Fibroblast of lung (primary cell): ENCODE data around the gene MAT2A. TPM values are rescaled to one million over a fixed set of nuclear protein-coding genes. Genes with fewer than 3 reads are reported as not detected.

Source experiments
- DNase-seq, 2 donors: peaks; one replicate each; pipeline versions ENCODE4 v3.0.0 to v3.0.0-alpha.2; 2010; ENCODE audit warnings: low read depth in 2 of 2
- H2AFZ ChIP-seq: 2 replicates; pipeline ENCODE4 v1.5.1; 2012; ENCODE audit warnings: low read length, control low read depth, inconsistent platforms
- H3K27ac ChIP-seq: 2 replicates; pipeline ENCODE4 v1.5.1; 2011; ENCODE audit warnings: low read length, control low read depth; ENCODE audit not compliant: insufficient read depth
- H3K27me3 ChIP-seq: 2 replicates; pipeline ENCODE4 v1.5.1; 2011; ENCODE audit warnings: mild to moderate bottlenecking, low read length; ENCODE audit not compliant: control insufficient read depth, insufficient read depth
- H3K36me3 ChIP-seq: 2 replicates; pipeline ENCODE4 v1.5.1; 2011; ENCODE audit warnings: low read length; ENCODE audit not compliant: control insufficient read depth, insufficient read depth
- H3K4me1 ChIP-seq: 2 replicates; pipeline ENCODE4 v1.5.1; 2011; ENCODE audit warnings: low read length; ENCODE audit not compliant: control insufficient read depth, insufficient read depth; ENCODE audit errors: extremely low read depth
- H3K4me2 ChIP-seq: 2 replicates; pipeline ENCODE4 v1.5.1; 2011; ENCODE audit warnings: low read length, control low read depth; ENCODE audit not compliant: insufficient read depth; ENCODE audit errors: extremely low read depth
- H3K4me3 ChIP-seq, 4 experiments: fragments of 200-600 bp in 1 of 4; sonication (generic) in 1 of 4; replicated peaks in 1 of 4; 2 replicates each; pipeline ENCODE4 v1.5.1; 2011 to 2016; ENCODE audit warnings: low read length in 4 of 4, low read depth in 3 of 4, mild to moderate bottlenecking in 3 of 4, control low read depth in 2 of 4, inconsistent platforms in 1 of 4, mixed read lengths in 1 of 4; ENCODE audit not compliant: insufficient read depth in 1 of 4; ENCODE audit errors: control extremely low read depth in 1 of 4
- H3K79me2 ChIP-seq: 2 replicates; pipeline ENCODE4 v1.5.1; 2012; ENCODE audit warnings: mild to moderate bottlenecking, low read length, inconsistent platforms; ENCODE audit not compliant: control insufficient read depth, insufficient read depth
- H3K9ac ChIP-seq: 2 replicates; pipeline ENCODE4 v1.5.1; 2011; ENCODE audit warnings: mild to moderate bottlenecking, low read length, control low read depth; ENCODE audit not compliant: insufficient read depth
- H3K9me3 ChIP-seq: 2 replicates; pipeline ENCODE4 v1.5.1; 2012; ENCODE audit warnings: low read depth, low read length; ENCODE audit not compliant: control insufficient read depth, insufficient read depth
- H4K20me1 ChIP-seq: 2 replicates; pipeline ENCODE4 v1.5.1; 2011; ENCODE audit warnings: low read length; ENCODE audit not compliant: control insufficient read depth, insufficient read depth; ENCODE audit errors: extremely low read depth
- CTCF ChIP-seq, 2 donors: IDR thresholded peaks in 1 of 2; conservative IDR thresholded peaks in 1 of 2; 1 replicate in 1 of 2; 2 replicates in 1 of 2; pipeline ENCODE4 v1.5.1; 2011 to 2012; ENCODE audit warnings: low read length in 2 of 2, control low read depth in 1 of 2, inconsistent platforms in 1 of 2, low read depth in 1 of 2, mild to moderate bottlenecking in 1 of 2
- EZH2 ChIP-seq: IDR thresholded peaks from 2 replicates; pipeline ENCODE4 v1.5.1; 2012; ENCODE audit warnings: low read length, control low read depth, mild to moderate bottlenecking; ENCODE audit errors: missing control alignments
- polyA plus RNA-seq, 2 donors: library from polyadenylated mRNA; depleted of rRNA in 1 of 2; stranded (reverse) in 1 of 2; unstranded in 1 of 2; fragments of >200 nt; gene quantifications; 2 replicates each; pipeline ENCODE4 v1.2.1, GENCODE V29; 2011 to 2012; ENCODE audit warnings: missing spikeins in 1 of 2
- total RNA-seq: library from RNA; depleted of rRNA; stranded (reverse); fragments of >200 nt; gene quantifications from 2 replicates; pipeline ENCODE4 v1.2.1, GENCODE V29; 2014

Gene MAT2A
- total and polyA plus RNA-seq, 2 donors (not counting 1 experiment from before 2014, with no cell fraction given): 270 to 334 TPM

GRCh38 chr2:85505551-85506238 lies 33.3 kb upstream of the MAT2A start:
- H3K79me2 ChIP-seq: no peaks in the 10 kb centered on the region
- H3K4me2 ChIP-seq: peak overlapping the region; percentile 25
- DNase-seq: peak in 1 of 2 donors; percentile 3
- H3K36me3 ChIP-seq: no peaks in the 10 kb centered on the region
- TF ChIP-seq CTCF (conservative IDR thresholded peaks at IDR 0.05 in 1 of 2, IDR thresholded peaks at IDR 0.05 in 1 of 2; ENCODE audit: low read depth in 1 of 2, low read length in 2 of 2) (no peak), EZH2 (no peak)
- H3K27ac ChIP-seq: peak overlapping the region; percentile 70
- H3K27me3 ChIP-seq: no peaks in the 10 kb centered on the region
- no peak overlapping the region for H3K9ac ChIP-seq
- no peaks in the 10 kb centered on the region for H4K20me1 ChIP-seq
- H2AFZ ChIP-seq: no peak overlapping the region
- H3K4me1 ChIP-seq: peaks cover 27% of the 10 kb centered on the region
- no peaks in the 10 kb centered on the region for H3K9me3 ChIP-seq
- no peak overlapping the region for H3K4me3 ChIP-seq

DNA sequence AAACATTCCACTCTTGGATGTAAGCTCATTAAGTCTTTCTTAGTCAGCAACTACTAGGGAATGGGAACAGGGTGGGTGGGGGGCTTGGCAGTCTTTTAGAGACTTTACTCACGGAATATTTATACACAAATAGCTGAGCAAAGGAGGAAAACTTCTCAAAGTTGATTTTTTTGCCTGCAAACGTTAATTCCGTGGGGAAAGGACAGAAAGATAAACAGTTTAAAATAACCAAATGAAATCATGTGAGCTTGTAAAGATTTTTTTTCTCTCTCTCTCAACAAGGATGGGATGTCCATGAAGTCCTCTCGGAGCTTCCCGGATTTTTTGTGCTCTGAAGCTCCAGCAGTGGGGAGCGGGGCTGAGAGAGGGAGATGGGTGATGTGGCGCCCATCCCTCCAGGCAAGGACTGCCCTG lies 32.2 kb upstream of the MAT2A start:
- Histone ChIP-seq H3K27ac (peak overlapping the region; percentile 58), H3K9me3 (no peaks in the 10 kb centered on the region), H4K20me1 (no peaks in the 10 kb centered on the region), H3K79me2 (no peaks in the 10 kb centered on the region), H3K36me3 (no peaks in the 10 kb centered on the region), H2AFZ (peak overlapping the region; percentile 71), H3K4me2 (peak overlapping the region; percentile 23), H3K4me1 (peaks cover 27% of the 10 kb centered on the region), H3K9ac (no peak overlapping the region), H3K4me3 (no peak overlapping the region), H3K27me3 (no peaks in the 10 kb centered on the region)
- DNase-seq: peak; percentile 68 to 80
- TF ChIP-seq CTCF (conservative IDR thresholded peaks at IDR 0.05 in 1 of 2, IDR thresholded peaks at IDR 0.05 in 1 of 2; ENCODE audit: low read depth in 1 of 2, low read length in 2 of 2) (no peak), EZH2 (no peak)

GRCh38 chr2:85511008-85511811 lies 27.8 kb upstream of the MAT2A start:
- no peaks in the 10 kb centered on the region for H3K9me3 ChIP-seq
- H3K27me3 ChIP-seq: no peaks in the 10 kb centered on the region
- H3K9ac ChIP-seq: no peak overlapping the region
- no peaks in the 10 kb centered on the region for H3K36me3 ChIP-seq
- H3K4me1 ChIP-seq: peaks cover 5% of the 10 kb centered on the region
- H3K27ac ChIP-seq: no peak overlapping the region
- TF ChIP-seq EZH2: no peak
- no peak for TF ChIP-seq CTCF (conservative IDR thresholded peaks at IDR 0.05 in 1 of 2, IDR thresholded peaks at IDR 0.05 in 1 of 2; ENCODE audit: low read depth in 1 of 2, low read length in 2 of 2)
- H4K20me1 ChIP-seq: no peaks in the 10 kb centered on the region
- no peak overlapping the region for H3K4me2 ChIP-seq
- H2AFZ ChIP-seq: no peak overlapping the region
- peak in 1 of 2 donors; percentile 41 for DNase-seq
- H3K4me3 ChIP-seq: no peak overlapping the region
- no peaks in the 10 kb centered on the region for H3K79me2 ChIP-seq
